GM21786 (cell line): ENCODE data around the gene PHTF1.
"Not testable (repeated sequence)": the region's sequence is repeated elsewhere in the genome, so short reads cannot be mapped to it uniquely, and the experiment has no call there.

Source experiments
- ATAC-seq: cut with Tn5 transposase; IDR thresholded peaks from one replicate; pipeline ENCODE4 v1.9.1; 2021; ENCODE audit not compliant: unreplicated experiment

The PHTF1 gene

GRCh38 chr1:113732802-113733201 is 26.5 kb downstream of the PHTF1 start:
- no peak for ATAC-seq

DNA sequence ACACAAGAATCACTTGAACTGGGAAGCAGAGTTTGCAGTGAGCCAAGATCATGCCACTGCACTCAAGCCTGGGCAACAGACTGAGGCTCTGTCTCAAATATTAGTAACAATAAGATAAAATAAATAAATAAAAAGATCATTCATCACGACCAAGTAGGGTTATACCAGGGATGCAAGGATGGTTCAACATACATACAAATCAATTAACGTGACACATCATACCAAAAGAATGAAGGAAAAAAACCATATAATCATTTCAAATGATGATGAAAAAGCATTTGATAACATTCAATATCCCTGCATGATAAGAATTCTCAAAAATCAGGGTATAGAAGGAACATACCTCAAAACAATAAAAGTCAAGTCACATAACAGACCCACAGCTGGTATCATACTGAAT is 38.3 kb downstream of the PHTF1 start:
- ATAC-seq, result no peak

- ATAC-seq, result not testable (repeated sequence)
Measured at GRCh38 chr1:113718621-113719020, 40.7 kb downstream of the PHTF1 start.

- ATAC-seq, result not testable (repeated sequence)
Measured at GRCh38 chr1:113717506-113717905, 41.8 kb downstream of the PHTF1 start.

DNA sequence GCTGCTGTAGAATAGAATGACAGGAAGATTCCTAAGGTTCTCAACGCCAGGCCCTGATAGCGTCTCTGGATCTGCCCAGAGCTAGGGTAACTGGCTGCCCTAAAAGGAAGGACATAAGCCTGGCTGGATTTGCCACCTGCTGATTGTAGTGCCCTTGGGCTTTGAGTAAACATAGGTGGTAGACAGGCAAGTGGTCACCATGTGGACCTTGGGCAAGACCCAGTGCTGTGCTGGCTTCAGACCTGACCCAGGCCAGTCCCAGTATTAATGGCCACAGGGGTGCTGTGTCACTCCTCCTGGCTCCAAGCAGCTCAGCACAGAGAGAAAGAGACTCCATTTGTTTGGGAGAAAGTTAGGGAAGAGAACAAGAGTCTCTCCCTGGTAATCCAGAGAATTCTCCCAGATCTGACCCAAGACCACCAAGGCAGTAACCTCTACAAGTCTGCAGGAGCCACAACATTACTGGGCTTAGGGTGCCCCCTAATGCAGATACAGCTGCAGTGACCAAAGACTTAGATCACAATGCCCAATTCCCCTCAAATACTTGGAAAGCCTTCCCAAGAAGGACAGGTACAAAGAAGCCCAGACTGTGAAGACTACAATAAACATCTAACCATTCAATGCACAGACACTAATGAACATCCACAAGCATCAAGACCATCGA is 44.5 kb downstream of the PHTF1 start:
- no peak for ATAC-seq

DNA sequence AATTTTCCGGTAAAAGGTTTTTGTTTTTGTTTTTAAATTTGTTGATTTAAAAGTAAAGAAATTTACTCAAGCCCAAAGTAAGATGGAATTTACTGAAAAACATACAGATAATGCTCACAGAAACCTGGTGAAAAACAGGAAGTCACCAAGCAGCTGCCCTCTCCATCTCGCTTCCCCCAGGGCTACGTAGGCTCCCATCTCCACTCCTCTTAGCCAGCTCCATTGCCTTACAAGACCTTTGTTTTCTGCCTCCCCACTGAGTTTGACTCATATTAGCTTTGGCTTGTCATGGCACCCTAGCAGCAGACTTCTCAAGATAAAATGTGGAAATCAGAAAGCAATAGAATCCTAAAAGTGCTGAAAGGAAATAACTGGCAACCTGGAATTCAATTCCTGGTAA is 57.9 kb downstream of the PHTF1 start:
- no peak for ATAC-seq

- no peak for ATAC-seq
Measured at GRCh38 chr1:113694910-113695309, 64.4 kb downstream of the PHTF1 start.

DNA sequence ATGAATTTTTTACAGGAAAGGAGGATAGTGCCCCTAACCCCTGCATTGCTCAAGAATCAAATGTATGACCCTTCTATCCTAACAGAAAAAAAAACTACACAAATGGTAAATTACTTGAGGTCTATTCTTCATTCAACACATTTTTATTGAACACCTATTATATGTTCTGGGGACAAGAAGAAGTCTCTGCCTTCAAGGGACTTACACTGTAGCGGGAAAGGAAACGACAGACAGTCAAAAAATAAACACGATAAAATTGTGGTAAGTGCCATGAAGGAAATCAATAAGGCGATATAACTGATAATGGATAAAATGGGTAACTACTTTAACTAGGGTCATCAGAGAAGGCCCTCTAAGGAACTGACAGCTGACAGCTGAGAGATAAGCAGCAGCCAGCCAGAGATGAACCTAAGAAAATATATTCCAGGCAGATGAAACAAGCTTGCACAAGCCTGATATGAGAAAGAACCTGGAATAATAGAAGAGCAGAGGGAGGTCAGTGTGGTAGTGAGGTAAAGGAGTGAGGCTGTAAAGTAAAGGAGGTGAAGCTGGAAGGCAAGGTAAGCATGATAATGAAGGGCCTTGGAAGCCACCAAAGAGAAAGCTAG is 66.4 kb downstream of the PHTF1 start:
- no peak for ATAC-seq

GRCh38 chr1:113692342-113692741 is 66.9 kb downstream of the PHTF1 start:
- ATAC-seq, result no peak

GRCh38 chr1:113691184-113691583 is 68.1 kb downstream of the PHTF1 start:
- ATAC-seq, result no peak

GRCh38 chr1:113686891-113687618 is 72.2 kb downstream of the PHTF1 start:
- no peak for ATAC-seq

GRCh38 chr1:113684153-113684541 is 75.1 kb downstream of the PHTF1 start:
- no peak for ATAC-seq

DNA sequence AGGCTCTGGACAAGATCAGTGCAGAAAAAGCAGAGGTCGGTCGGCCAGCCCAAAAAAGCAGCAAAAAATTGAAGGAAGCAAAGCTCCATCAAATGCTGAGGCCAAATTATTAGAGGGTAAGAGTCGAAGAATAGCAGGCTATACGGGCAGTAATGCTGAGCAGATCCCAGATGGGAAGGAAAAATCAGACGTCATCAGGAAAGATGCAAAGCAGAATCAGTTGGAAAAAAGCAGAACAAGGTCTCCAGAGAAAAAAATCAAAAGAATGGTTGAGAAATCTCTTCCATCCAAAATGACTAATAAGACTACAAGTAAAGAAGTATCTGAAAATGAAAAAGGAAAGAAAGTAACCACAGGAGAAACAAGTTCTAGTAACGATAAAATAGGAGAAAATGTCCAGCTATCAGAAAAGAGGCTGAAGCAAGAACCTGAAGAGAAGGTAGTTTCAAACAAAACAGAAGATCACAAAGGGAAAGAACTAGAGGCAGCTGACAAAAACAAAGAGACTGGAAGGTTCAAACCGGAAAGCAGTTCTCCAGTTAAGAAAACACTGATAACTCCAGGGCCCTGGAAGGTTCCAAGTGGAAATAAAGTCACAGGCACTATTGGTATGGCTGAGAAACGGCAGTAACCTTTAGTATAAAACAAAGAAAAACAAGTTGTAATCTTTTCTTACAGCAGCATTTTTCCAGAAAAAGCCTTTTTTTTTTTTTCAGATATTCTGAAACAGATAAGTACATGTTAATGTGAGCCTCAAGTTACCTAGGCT is 75.7 kb downstream of the PHTF1 start:
- no peak for ATAC-seq

DNA sequence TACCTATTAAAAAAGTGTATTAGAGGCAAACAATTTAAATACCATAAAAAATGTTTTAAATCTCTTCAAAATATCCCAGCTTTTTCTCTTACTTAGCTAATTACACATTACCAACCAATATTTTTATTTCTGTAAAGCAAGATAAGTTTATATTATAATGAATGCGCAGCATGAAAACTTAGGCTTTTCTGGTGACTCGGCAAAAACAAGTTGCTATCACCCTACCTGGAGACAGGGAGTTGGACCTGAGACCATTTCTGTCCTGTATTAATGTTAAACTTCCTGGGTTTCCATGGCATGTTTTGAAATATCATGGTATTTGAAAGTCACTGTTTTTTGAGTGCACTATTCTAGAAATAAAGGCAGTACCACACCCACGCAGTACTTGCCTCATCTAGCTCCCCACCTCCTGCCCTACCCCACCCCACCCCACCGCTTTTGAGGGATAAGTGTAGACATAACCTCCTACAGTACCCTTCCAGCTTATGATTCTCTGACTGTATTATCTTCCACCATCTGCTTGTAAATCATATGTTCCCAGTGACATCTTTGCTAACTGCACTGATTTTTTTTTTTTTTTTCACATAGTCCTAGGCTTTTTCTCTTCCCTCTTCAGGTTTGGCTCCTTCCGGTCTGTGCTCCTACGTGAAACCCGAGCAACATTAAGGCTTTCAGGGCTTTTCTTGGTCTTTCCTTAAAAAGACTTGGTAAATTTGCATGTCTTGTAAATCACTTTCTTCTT is 77.5 kb downstream of the PHTF1 start:
- no peak for ATAC-seq

GRCh38 chr1:113678159-113678469 is 81.2 kb downstream of the PHTF1 start:
- ATAC-seq, result no peak

- no peak for ATAC-seq
Measured at GRCh38 chr1:113677250-113678158, 81.8 kb downstream of the PHTF1 start.

DNA sequence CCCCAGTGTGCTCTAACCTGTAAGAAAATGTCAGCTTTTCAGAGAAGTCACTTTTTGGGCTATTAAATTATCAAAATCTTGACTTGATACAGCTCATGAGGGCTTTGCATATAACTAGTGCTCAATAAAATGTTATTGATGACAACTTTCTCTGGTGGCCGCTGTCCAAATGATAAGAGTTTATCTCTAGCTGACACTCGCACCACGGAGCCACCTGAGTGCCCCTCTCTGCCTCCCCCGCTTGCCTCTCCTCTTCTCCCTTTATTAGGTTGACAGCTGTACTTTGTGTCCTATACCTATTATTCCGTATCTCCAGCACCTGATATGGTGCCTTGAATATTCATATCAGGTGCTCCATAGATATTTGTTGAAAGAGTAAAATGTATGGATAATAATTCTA is 82.8 kb downstream of the PHTF1 start:
- ATAC-seq, result no peak

- no peak for ATAC-seq
Measured at GRCh38 chr1:113675302-113675701, 84.0 kb downstream of the PHTF1 start.

GRCh38 chr1:113674591-113674990 is 84.7 kb downstream of the PHTF1 start:
- ATAC-seq, result no peak

- no peak for ATAC-seq
Measured at GRCh38 chr1:113672491-113672890, 86.8 kb downstream of the PHTF1 start.
